DOHH2 (cell line): Measurements from ENCODE around the gene IKBKG.

Experiments
- H3F3A ChIP-seq: fragments of 200-600 bp; sonication (generic), shearing (Covaris generic); 2 replicates; pipeline ENCODE4 v1.6.0; 2016; ENCODE audit warnings: antibody characterized with exemption, mild to moderate bottlenecking; ENCODE audit not compliant: control insufficient read depth, insufficient read depth
- H3K27ac ChIP-seq: fragments of 200-600 bp; sonication (generic); 2 replicates; pipeline ENCODE4 v1.5.1; 2014; ENCODE audit warnings: low read depth, mild to moderate bottlenecking, low read length, moderate library complexity
- H3K27me3 ChIP-seq: fragments of 200-600 bp; sonication (generic); 2 replicates; pipeline ENCODE4 v1.6.1; 2014; ENCODE audit warnings: mild to moderate bottlenecking, low read length, mixed read lengths; ENCODE audit not compliant: control insufficient read depth
- H3K36me3 ChIP-seq: fragments of 200-600 bp; sonication (generic); 2 replicates; pipeline ENCODE4 v1.6.1; 2014; ENCODE audit warnings: mild to moderate bottlenecking, low read length, moderate library complexity, mixed read lengths; ENCODE audit not compliant: control insufficient read depth
- H3K4me1 ChIP-seq: fragments of 200-600 bp; sonication (generic); 2 replicates; pipeline ENCODE4 v1.6.1; 2014; ENCODE audit warnings: mild to moderate bottlenecking, low read length, mixed read lengths; ENCODE audit not compliant: control insufficient read depth
- H3K4me2 ChIP-seq: fragments of 200-600 bp; sonication (generic); 2 replicates; pipeline ENCODE4 v1.6.0; 2014; ENCODE audit warnings: mild to moderate bottlenecking, low read length, moderate library complexity
- H3K4me3 ChIP-seq: fragments of 200-600 bp; sonication (generic); 2 replicates; pipeline ENCODE4 v1.5.1; 2014; ENCODE audit warnings: mild to moderate bottlenecking, low read length, mixed read lengths
- H3K79me2 ChIP-seq: fragments of 200-600 bp; sonication (generic); 2 replicates; pipeline ENCODE4 v1.6.1; 2014; ENCODE audit warnings: mild to moderate bottlenecking, low read length, mixed read lengths; ENCODE audit not compliant: control insufficient read depth
- H3K9me2 ChIP-seq: fragments of 200-600 bp; sonication (generic); replicated peaks from 2 replicates; pipeline ENCODE4 v1.6.1; 2014; ENCODE audit warnings: mild to moderate bottlenecking, low read length, mixed read lengths; ENCODE audit not compliant: control insufficient read depth
- H3K9me3 ChIP-seq: fragments of 200-600 bp; sonication (generic); 2 replicates; pipeline ENCODE4 v1.6.1; 2014; ENCODE audit warnings: antibody characterized with exemption, low read length, mixed read lengths; ENCODE audit not compliant: control insufficient read depth, insufficient read depth
- H4K20me1 ChIP-seq: fragments of 200-600 bp; sonication (generic); 2 replicates; pipeline ENCODE4 v1.6.0; 2014; ENCODE audit warnings: low read depth, mild to moderate bottlenecking, antibody characterized with exemption, low read length, moderate library complexity; ENCODE audit not compliant: control insufficient read depth, insufficient read depth
- EZH2phosphoT487 ChIP-seq: fragments of 200-600 bp; sonication (generic); IDR thresholded peaks from 2 replicates; pipeline ENCODE4 v1.6.1; 2017; ENCODE audit warnings: borderline replicate concordance, mild to moderate bottlenecking, antibody characterized with exemption, low read length, moderate library complexity, mixed read lengths
- TF ChIP-seq, protein P1 (sequence below): fragments of 200-600 bp; sonication (generic); IDR thresholded peaks from one replicate; pipeline ENCODE4 v1.5.1; 2014; ENCODE audit warnings: antibody characterized with exemption, mild to moderate bottlenecking, low read depth, low read length; ENCODE audit not compliant: poor library complexity, severe bottlenecking

Gene IKBKG

DNA sequence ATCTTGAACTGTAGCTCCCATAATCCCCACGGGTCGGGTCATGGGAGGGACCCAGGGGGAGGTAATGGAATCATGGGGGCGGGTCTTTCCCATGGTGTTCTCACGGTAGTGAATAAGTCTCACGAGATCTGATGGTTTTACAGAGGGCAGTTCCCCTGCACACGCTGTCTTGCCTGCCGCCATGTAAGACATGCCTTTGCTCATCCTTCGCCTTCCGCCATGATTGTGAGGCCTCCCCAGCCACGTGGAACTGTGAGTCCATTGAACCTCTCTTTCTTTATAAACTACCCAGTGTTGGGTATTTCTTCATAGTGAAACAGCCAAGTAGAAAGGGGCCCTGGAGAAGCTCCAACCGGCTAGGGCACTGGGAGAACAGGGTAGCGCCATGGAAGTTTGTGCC is 49.8 kb downstream of the IKBKG start:
- Histone ChIP-seq H3K9me2 (no peaks in the 10 kb centered on the region), H3K4me1 (no peaks in the 10 kb centered on the region), H3K4me3 (no peak overlapping the region), H3K4me2 (no peak overlapping the region), H3K27ac (no peak overlapping the region), H3F3A (no peaks in the 10 kb centered on the region), H3K9me3 (no peaks in the 10 kb centered on the region), H3K36me3 (no peaks in the 10 kb centered on the region), H3K27me3 (no peaks in the 10 kb centered on the region), H3K79me2 (no peaks in the 10 kb centered on the region), H4K20me1 (no peaks in the 10 kb centered on the region)
- TF ChIP-seq, protein P1, sequence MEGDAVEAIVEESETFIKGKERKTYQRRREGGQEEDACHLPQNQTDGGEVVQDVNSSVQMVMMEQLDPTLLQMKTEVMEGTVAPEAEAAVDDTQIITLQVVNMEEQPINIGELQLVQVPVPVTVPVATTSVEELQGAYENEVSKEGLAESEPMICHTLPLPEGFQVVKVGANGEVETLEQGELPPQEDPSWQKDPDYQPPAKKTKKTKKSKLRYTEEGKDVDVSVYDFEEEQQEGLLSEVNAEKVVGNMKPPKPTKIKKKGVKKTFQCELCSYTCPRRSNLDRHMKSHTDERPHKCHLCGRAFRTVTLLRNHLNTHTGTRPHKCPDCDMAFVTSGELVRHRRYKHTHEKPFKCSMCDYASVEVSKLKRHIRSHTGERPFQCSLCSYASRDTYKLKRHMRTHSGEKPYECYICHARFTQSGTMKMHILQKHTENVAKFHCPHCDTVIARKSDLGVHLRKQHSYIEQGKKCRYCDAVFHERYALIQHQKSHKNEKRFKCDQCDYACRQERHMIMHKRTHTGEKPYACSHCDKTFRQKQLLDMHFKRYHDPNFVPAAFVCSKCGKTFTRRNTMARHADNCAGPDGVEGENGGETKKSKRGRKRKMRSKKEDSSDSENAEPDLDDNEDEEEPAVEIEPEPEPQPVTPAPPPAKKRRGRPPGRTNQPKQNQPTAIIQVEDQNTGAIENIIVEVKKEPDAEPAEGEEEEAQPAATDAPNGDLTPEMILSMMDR: no peak
- no peak for TF ChIP-seq EZH2phosphoT487

DNA sequence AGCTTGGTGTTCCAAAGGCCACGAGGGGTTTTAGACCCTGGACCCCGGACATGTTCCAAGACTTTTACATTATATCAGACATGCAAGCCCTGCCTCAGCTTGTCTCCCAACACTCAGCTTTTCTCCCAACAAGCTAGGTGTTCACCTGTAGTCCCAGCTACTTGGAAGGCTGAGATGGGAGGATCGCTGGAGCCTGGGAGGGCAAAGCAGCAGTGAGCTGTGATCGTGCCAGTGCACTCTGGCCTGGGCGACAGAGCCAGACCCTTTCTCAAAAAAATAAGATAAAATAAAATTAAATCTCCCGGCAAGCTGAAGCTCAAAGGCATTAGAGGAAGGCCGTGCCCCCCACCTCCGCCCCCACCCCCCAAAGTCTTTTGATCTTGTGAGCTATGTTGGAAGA is 51.2 kb downstream of the IKBKG start:
- no peaks in the 10 kb centered on the region for H3K27me3 ChIP-seq

DNA sequence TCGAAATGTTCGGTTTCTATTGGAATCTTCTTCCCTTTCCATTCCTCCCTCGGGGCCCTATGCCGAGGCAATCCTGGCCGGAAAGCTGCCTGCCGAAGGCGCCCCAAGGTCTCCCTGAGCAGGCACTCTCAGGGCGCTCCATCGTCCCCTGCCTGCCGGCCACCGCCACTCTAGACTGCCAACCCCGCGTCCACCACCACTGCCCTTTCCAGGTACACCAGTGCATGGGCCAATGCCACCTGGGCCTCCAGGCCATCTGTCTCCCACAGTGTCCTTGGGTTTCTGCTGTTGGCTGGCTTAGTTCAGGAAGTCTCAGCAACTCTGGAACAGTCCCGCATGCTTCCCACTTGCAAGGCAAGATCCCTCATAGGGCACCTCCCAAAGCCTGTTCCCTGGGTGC is 52.1 kb downstream of the IKBKG start:
- H3K4me3 ChIP-seq: no peak overlapping the region
- no peaks in the 10 kb centered on the region for H3K4me1 ChIP-seq
- no peak overlapping the region for H3K4me2 ChIP-seq

More for the DNA sequence above, 51.2 kb downstream of the IKBKG start:
- no peak overlapping the region for H3K27ac ChIP-seq
- no peak for TF ChIP-seq EZH2phosphoT487
- TF ChIP-seq, protein P1: no peak
- H3K36me3 ChIP-seq: no peaks in the 10 kb centered on the region
- no peaks in the 10 kb centered on the region for H3F3A ChIP-seq
- no peaks in the 10 kb centered on the region for H3K79me2 ChIP-seq
- no peaks in the 10 kb centered on the region for H3K9me3 ChIP-seq
- H3K4me1 ChIP-seq: no peaks in the 10 kb centered on the region
- H3K4me2 ChIP-seq: no peak overlapping the region
- no peaks in the 10 kb centered on the region for H3K9me2 ChIP-seq
- H3K4me3 ChIP-seq: no peak overlapping the region
- no peaks in the 10 kb centered on the region for H4K20me1 ChIP-seq

More for the DNA sequence above, 52.1 kb downstream of the IKBKG start:
- H3K27me3 ChIP-seq: no peaks in the 10 kb centered on the region
- H3K27ac ChIP-seq: no peak overlapping the region
- H3K79me2 ChIP-seq: no peaks in the 10 kb centered on the region
- no peaks in the 10 kb centered on the region for H3K9me3 ChIP-seq
- H3K36me3 ChIP-seq: no peaks in the 10 kb centered on the region
- H4K20me1 ChIP-seq: no peaks in the 10 kb centered on the region
- no peaks in the 10 kb centered on the region for H3F3A ChIP-seq
- TF ChIP-seq, protein P1: no peak
- TF ChIP-seq EZH2phosphoT487: no peak
- H3K9me2 ChIP-seq: no peaks in the 10 kb centered on the region
